ENCODE data around the gene NOS1AP.

NOS1AP gene

DNA sequence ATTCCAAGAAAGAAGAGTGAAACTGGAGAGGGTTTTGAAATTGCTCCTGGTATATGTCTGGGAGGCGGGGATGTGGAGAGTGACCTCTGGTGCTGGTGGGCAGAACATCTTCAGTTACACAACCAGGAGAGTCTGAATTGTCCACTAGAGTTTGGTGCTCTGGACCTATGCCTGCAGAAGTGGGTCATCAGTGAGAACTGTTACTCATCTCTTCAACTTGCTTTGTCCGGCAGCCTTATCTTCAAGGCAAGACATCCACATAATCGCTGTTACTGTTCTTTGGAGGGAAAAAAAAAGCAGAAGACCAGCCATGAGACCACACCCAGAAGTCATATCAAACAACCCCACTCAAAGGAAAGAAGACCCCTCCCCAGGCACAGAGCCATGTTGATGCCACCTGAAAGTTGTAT, 327.6 kb downstream of the NOS1AP start:
- Histone ChIP-seq H3K4me3 (ENCODE audit: low read depth in 1 of 2, low read length in 1 of 2) (no peak overlapping the region), H3K27ac (no peak overlapping the region), H3K4me1 (ENCODE audit: control insufficient read depth in 1 of 2, insufficient read depth in 1 of 2, low read depth in 1 of 2, low read length in 1 of 2) (peaks cover 0 to 2% of the 10 kb centered on the region in 2 experiments), H3K27me3 (peaks cover 46% of the 10 kb centered on the region), H3K9me3 (no peaks in the 10 kb centered on the region), H3K36me3 (no peaks in the 10 kb centered on the region)
- TF ChIP-seq, protein P1, sequence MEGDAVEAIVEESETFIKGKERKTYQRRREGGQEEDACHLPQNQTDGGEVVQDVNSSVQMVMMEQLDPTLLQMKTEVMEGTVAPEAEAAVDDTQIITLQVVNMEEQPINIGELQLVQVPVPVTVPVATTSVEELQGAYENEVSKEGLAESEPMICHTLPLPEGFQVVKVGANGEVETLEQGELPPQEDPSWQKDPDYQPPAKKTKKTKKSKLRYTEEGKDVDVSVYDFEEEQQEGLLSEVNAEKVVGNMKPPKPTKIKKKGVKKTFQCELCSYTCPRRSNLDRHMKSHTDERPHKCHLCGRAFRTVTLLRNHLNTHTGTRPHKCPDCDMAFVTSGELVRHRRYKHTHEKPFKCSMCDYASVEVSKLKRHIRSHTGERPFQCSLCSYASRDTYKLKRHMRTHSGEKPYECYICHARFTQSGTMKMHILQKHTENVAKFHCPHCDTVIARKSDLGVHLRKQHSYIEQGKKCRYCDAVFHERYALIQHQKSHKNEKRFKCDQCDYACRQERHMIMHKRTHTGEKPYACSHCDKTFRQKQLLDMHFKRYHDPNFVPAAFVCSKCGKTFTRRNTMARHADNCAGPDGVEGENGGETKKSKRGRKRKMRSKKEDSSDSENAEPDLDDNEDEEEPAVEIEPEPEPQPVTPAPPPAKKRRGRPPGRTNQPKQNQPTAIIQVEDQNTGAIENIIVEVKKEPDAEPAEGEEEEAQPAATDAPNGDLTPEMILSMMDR (IDR thresholded peaks at IDR 0.05): no peak

DNA sequence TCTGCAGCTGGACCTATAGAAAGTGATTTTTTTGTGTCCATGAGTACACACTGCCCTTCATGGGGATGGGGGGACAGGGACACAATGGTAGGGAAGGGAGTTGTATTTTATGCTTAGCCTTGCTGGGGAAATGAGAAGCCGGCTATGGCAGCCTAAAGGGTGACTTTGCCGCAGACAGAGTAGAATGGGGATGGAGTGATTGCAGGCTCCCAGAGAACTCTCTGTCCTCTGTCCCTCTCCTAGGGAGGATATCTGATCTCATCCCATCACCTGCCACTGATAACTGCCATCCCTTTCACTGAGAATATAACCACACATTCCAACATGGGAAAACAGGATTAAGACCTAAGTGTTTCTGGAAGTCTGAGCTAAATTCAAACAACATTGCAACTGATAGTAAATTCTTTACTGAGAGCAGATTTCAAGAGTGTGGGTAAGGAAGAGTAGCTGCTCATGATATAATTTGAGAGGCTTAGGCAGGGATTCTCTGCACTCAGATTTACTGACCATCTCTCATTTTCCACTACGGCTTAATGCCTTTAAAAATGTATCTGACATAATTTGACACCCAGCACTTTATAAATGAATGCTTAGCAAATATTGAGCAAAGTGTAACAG, 328.6 kb downstream of the NOS1AP start:
- H3K9me3 ChIP-seq: no peaks in the 10 kb centered on the region
- H3K27ac ChIP-seq: no peak overlapping the region
- no peak overlapping the region for H3K4me3 ChIP-seq (ENCODE audit: low read depth in 1 of 2, low read length in 1 of 2)
- TF ChIP-seq, protein P1 (IDR thresholded peaks at IDR 0.05): no peak
- H3K36me3 ChIP-seq: no peaks in the 10 kb centered on the region
- no peaks in the 10 kb centered on the region for H3K4me1 ChIP-seq (ENCODE audit: control insufficient read depth in 1 of 2, insufficient read depth in 1 of 2, low read depth in 1 of 2, low read length in 1 of 2)
- H3K27me3 ChIP-seq: peaks cover 46% of the 10 kb centered on the region

DNA sequence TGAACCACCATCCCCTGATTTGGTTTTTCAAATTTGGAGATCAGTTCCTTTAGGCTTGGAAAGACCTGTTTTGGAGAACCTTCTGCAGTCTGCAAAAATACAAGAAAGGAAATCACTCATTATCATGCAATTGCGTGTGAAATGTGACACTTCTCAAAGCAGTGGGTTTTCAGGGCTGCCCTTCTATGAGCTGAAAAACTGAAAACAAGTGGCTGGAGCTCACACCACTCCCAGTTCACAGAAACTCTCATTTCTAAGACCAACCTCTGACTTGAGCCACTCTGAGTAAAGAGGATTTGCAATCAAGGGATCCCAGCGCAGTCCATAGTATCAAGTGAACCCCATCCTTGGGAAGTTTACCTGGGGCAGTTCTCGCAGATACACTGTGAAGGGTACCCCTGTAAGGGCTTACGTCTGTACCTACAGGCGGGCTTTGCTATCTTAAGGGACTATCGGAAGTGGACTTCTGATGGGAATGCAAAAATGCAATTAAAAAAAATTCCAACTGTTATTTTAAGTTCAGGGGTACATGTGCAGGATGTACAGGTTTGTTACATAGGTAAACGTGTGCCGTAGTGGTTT, 329.6 kb downstream of the NOS1AP start:
- TF ChIP-seq, protein P1 (IDR thresholded peaks at IDR 0.05): no peak
- no peaks in the 10 kb centered on the region for H3K9me3 ChIP-seq
- H3K36me3 ChIP-seq: no peaks in the 10 kb centered on the region

GRCh38 chr1:162400790-162401355, 331.4 kb downstream of the NOS1AP start:
- TF ChIP-seq, protein P1 (IDR thresholded peaks at IDR 0.05): no peak
- no peaks in the 10 kb centered on the region for H3K36me3 ChIP-seq
- no peak overlapping the region for H3K4me3 ChIP-seq (ENCODE audit: low read depth in 1 of 2, low read length in 1 of 2)
- H3K9me3 ChIP-seq: no peaks in the 10 kb centered on the region
- H3K4me1 ChIP-seq (ENCODE audit: control insufficient read depth in 1 of 2, insufficient read depth in 1 of 2, low read depth in 1 of 2, low read length in 1 of 2): no peaks in the 10 kb centered on the region
- H3K27me3 ChIP-seq: peaks cover 34% of the 10 kb centered on the region
- H3K27ac ChIP-seq: no peak overlapping the region

More for the DNA sequence above, 329.6 kb downstream of the NOS1AP start:
- Histone ChIP-seq H3K4me3 (ENCODE audit: low read depth in 1 of 2, low read length in 1 of 2) (no peak overlapping the region), H3K27me3 (peaks cover 46% of the 10 kb centered on the region), H3K27ac (no peak overlapping the region), H3K4me1 (ENCODE audit: control insufficient read depth in 1 of 2, insufficient read depth in 1 of 2, low read depth in 1 of 2, low read length in 1 of 2) (no peaks in the 10 kb centered on the region)

GRCh38 chr1:162404550-162405160, 335.2 kb downstream of the NOS1AP start:
- TF ChIP-seq, protein P1 (IDR thresholded peaks at IDR 0.05): no peak
- Histone ChIP-seq H3K4me1 (ENCODE audit: control insufficient read depth in 1 of 2, insufficient read depth in 1 of 2, low read depth in 1 of 2, low read length in 1 of 2) (peaks cover 0 to 4% of the 10 kb centered on the region in 2 experiments), H3K9me3 (no peaks in the 10 kb centered on the region), H3K27ac (no peak overlapping the region), H3K27me3 (no peaks in the 10 kb centered on the region), H3K36me3 (no peaks in the 10 kb centered on the region), H3K4me3 (ENCODE audit: low read depth in 1 of 2, low read length in 1 of 2) (no peak overlapping the region)
